ENCODE results near the gene MOB3B.

- TF ChIP-seq CTCF (conservative IDR thresholded peaks at IDR 0.05; ENCODE audit: low read depth, low read length): no peak
- TF ChIP-seq EZH2 (IDR thresholded peaks at IDR 0.05; ENCODE audit: low read length, unreplicated experiment): no peak
Measured at GRCh38 chr9:27422279-27422834, 107.3 kb downstream of the MOB3B start.

All from PC-3 (cell line).